GM10248 (cell line): ENCODE data around the gene RSRP1.
"Not testable (repeated sequence)": the region's sequence is repeated elsewhere in the genome, so short reads cannot be mapped to it uniquely, and the experiment has no call there.

ENCODE experiments used
- CTCF ChIA-PET: fragments of 300-600 bp; sonication (Branson Sonifier 250); formaldehyde crosslinking; extraction: SDS; loops from one replicate; lab custom pipeline; 2021; ENCODE audit warnings: antibody characterized with exemption; lab: Yijun Ruan, JAX
- POLR2A ChIA-PET: fragments of 350-650 bp; sonication (Branson Sonifier 250); formaldehyde crosslinking; extraction: SDS; loops from one replicate; lab custom pipeline; 2020; ENCODE audit warnings: antibody characterized with exemption; lab: Yijun Ruan, JAX
- DNase-seq: peaks from one replicate; pipeline ENCODE4 v3.0.0; 2012; ENCODE audit errors: extremely low spot score
- TF ChIP-seq, protein P1 (sequence below): IDR thresholded peaks from 2 replicates; pipeline ENCODE4 v1.5.1; 2012; ENCODE audit warnings: mild to moderate bottlenecking, low read depth; ENCODE audit errors: extremely low read depth, missing control alignments, control extremely low read depth

Gene RSRP1

GRCh38 chr1:25267288-25268142, 20.3 kb upstream of the RSRP1 start:
- peak; percentile 80 for DNase-seq
- POLR2A ChIA-PET, CTCF ChIA-PET: not testable (repeated sequence)

- DNase-seq, POLR2A ChIA-PET, CTCF ChIA-PET: not testable (repeated sequence)
These were observed 19.5 kb upstream of the RSRP1 start for GRCh38 chr1:25266554-25267287.

- CTCF ChIA-PET, POLR2A ChIA-PET, DNase-seq: not testable (repeated sequence)
These were observed 13.1 kb upstream of the RSRP1 start for GRCh38 chr1:25260336-25260735.

GRCh38 chr1:25259813-25260212, 12.6 kb upstream of the RSRP1 start:
- CTCF ChIA-PET, DNase-seq, POLR2A ChIA-PET: not testable (repeated sequence)

DNA sequence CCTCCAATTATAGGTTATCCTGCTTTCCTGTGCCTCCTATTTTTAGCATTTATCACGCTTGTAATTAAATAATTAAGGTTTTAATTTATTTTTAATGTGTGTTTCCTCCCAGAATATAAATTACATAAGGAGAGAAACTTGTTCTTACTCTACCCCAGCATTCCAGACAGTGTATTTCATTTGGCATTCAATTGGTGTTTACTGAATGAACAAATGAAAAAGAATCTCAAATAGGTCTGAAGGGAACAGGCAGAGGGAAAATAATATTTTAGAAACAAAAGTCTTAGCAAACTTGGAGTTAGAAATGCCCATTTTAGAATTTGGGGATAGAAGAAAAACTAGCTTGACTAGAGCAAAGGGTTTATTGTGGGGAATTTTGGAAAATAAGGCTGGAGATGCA, 9.9 kb upstream of the RSRP1 start:
- CTCF ChIA-PET: interaction anchor here (0.6 kb wide), 1 partner anchor 10 kb away, joined by 3 read pairs; the partner anchor contains the start of gene RSRP1
- no peak for DNase-seq
- POLR2A ChIA-PET: interaction anchor here (2.1 kb wide), 1 partner anchor 10 kb away, joined by 17 read pairs; the partner anchor contains the start of gene RSRP1
- TF ChIP-seq, protein P1, sequence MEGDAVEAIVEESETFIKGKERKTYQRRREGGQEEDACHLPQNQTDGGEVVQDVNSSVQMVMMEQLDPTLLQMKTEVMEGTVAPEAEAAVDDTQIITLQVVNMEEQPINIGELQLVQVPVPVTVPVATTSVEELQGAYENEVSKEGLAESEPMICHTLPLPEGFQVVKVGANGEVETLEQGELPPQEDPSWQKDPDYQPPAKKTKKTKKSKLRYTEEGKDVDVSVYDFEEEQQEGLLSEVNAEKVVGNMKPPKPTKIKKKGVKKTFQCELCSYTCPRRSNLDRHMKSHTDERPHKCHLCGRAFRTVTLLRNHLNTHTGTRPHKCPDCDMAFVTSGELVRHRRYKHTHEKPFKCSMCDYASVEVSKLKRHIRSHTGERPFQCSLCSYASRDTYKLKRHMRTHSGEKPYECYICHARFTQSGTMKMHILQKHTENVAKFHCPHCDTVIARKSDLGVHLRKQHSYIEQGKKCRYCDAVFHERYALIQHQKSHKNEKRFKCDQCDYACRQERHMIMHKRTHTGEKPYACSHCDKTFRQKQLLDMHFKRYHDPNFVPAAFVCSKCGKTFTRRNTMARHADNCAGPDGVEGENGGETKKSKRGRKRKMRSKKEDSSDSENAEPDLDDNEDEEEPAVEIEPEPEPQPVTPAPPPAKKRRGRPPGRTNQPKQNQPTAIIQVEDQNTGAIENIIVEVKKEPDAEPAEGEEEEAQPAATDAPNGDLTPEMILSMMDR: no peak

DNA sequence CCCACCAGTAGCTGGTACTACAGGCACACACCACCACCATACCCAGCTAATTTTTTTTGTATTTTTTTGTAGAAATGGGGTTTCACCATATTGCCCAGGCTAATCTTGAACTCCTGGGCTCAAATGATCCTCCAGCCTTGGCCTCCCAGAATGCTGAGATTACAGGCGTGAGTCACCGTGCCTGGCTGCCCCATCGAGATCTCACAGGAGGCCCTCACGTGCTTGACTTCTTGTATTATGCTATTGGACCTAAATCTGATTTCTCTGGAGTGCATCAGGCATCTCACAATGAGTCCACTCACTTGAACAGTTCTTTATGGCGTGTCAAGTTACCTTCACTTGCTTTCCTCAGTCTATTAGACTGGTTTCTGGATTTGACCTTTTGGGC, 9.3 kb upstream of the RSRP1 start:
- ChIA-PET CTCF (no interaction called here), POLR2A (interaction anchor here (1.3 to 2.1 kb wide), 2 partner anchors 9 kb away, joined by 6 to 17 read pairs; partner anchors contain the start of gene RSRP1)
- TF ChIP-seq, protein P1: no peak
- no peak for DNase-seq

- ChIA-PET POLR2A (interaction anchor here (1.3 kb wide), 1 partner anchor 9 kb away, joined by 6 read pairs; the partner anchor contains the start of gene RSRP1), CTCF (no interaction called here)
- TF ChIP-seq, protein P1: no peak
- no peak for DNase-seq
These were observed 8.7 kb upstream of the RSRP1 start for GRCh38 chr1:25255706-25256577.

GRCh38 chr1:25253911-25254310, 6.7 kb upstream of the RSRP1 start:
- POLR2A ChIA-PET: no interaction called here
- TF ChIP-seq, protein P1: no peak
- CTCF ChIA-PET: interaction anchor here (0.9 to 1.7 kb wide), 3 partner anchors 9 to 99 kb away, joined by 3 to 5 read pairs (median 3); no protein-coding TSS in a partner anchor
- no peak for DNase-seq
